Neural crest cell (in vitro differentiated cells): ENCODE measurements around the gene NALF2. TPM values are rescaled to one million over a fixed set of nuclear protein-coding genes. Genes with fewer than 3 reads are reported as not detected.

ENCODE experiments used
- DNase-seq: peaks from one replicate; pipeline ENCODE4 v3.0.0; 2021; ENCODE audit warnings: low read depth, mixed read lengths, low spot score
- H3K27ac Mint-ChIP-seq: one replicate; pipeline ENCODE4 v1.8.0; 2021; ENCODE audit warnings: mild to moderate bottlenecking, mixed read lengths; ENCODE audit not compliant: unreplicated experiment
- H3K27me3 Mint-ChIP-seq: 2 replicates; pipeline ENCODE4 v1.8.0; 2021; ENCODE audit warnings: low read depth, mild to moderate bottlenecking, mixed read lengths
- H3K36me3 Mint-ChIP-seq: 2 replicates; pipeline ENCODE4 v1.8.0; 2021; ENCODE audit warnings: low read depth, mild to moderate bottlenecking, mixed read lengths
- H3K4me1 Mint-ChIP-seq: 2 replicates; pipeline ENCODE4 v1.8.0; 2021; ENCODE audit warnings: mixed read lengths
- H3K4me3 Mint-ChIP-seq: one replicate; pipeline ENCODE4 v1.8.0; 2021; ENCODE audit warnings: mild to moderate bottlenecking, mixed read lengths
- H3K9me3 Mint-ChIP-seq: 2 replicates; pipeline ENCODE4 v1.8.0; 2021; ENCODE audit warnings: mixed read lengths
- long read RNA-seq: library from polyadenylated mRNA; unstranded; transcript quantifications from one replicate; pipeline ENCODE4 v2.0.0, GENCODE V29; 2020
- total RNA-seq: library from RNA; stranded (reverse); gene quantifications from 2 replicates; pipeline ENCODE4 v1.2.1, GENCODE V29; 2021
- TF ChIP-seq, protein P1 (sequence below): fragments of 200-600 bp; sonication (generic); conservative IDR thresholded peaks from 2 replicates; pipeline ENCODE4 v1.5.0; 2021; ENCODE audit warnings: antibody characterized with exemption, mild to moderate bottlenecking

NALF2 gene
- total RNA-seq, result 4.9 and 5.7 TPM in 2 replicates
- long read RNA-seq, result 0 reads

DNA sequence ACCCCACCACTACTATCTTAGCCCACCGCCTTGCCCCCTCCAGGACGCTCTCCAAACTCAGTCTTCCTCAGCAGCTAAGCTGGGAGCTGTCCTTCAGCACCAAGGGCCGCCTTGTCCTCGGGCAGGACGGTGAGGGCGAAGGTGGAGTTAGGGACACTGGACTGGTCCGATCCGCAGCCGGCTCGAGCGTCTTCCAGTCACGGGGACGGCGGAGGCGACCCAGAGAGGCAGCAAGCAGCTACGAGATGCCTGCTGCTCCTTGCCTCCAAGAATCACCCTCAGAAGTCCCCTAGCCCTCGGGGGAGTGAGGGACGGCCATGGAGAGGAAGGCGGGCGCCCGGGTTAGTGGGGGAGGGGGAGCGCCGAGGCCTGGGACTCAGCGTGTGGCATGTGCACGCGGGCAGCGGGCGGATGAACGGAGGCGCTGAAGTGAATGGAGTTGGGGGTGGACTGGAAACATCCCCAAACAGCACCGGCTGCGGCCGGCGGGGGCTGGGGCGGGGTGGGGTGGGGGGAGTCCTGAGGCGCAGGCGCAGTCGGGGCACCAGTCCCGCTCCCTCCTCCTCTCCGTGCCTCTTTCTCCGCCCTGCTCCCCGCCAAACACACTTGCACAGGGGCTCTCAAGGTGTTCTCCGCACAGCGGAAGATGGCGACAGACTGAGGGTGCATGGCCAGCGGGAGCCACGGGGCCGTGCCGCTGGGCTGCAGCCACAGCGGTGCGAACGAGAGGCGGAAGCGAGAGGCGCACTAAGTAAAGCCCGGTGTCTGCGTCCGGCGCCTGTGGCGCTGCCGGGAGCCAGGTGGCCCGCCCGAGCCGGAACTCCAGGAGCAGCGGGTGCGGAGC is at the start of gene NALF2:
Gene NALF2, plus strand, starts transcription at position 545 of the 844 bp plus-strand sequence. CDS start 957 bp downstream, outside the sequence.
- DNase-seq, result peak; percentile 55
- Mint-ChIP-seq H3K27ac (no peak within 1 kb of the TSS), H3K27me3 (peaks cover 40% of the 10 kb centered on the region), H3K4me3 (peak within 1 kb of the TSS; percentile 88), H3K36me3 (no peaks in the 10 kb centered on the region), H3K9me3 (peaks cover 3% of the 10 kb centered on the region), H3K4me1 (peaks cover 4% of the 10 kb centered on the region)
- TF ChIP-seq, protein P1, sequence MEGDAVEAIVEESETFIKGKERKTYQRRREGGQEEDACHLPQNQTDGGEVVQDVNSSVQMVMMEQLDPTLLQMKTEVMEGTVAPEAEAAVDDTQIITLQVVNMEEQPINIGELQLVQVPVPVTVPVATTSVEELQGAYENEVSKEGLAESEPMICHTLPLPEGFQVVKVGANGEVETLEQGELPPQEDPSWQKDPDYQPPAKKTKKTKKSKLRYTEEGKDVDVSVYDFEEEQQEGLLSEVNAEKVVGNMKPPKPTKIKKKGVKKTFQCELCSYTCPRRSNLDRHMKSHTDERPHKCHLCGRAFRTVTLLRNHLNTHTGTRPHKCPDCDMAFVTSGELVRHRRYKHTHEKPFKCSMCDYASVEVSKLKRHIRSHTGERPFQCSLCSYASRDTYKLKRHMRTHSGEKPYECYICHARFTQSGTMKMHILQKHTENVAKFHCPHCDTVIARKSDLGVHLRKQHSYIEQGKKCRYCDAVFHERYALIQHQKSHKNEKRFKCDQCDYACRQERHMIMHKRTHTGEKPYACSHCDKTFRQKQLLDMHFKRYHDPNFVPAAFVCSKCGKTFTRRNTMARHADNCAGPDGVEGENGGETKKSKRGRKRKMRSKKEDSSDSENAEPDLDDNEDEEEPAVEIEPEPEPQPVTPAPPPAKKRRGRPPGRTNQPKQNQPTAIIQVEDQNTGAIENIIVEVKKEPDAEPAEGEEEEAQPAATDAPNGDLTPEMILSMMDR, result peak; percentile 23

DNA sequence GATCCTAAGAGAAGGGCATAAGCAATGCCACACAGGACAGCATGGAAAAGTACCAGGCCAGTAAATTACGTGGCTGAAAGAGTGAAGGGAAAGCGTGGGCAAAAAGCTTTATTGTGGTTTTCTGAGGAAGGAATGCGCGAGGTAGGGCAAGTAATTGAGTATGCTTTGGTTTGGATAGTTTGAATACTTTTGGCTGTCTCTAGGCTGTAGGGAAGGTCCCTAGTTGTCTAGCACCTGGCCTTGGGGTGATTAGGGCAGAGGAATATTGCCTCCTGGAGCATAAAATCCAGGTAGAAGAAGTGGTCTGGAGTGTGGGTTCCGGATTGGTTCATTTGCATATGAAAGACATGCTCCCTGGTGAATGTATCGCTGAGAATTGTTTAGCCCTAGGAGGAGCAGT is 46.4 kb upstream of the NALF2 start:
- no peaks in the 10 kb centered on the region for H3K4me1 Mint-ChIP-seq
- H3K9me3 Mint-ChIP-seq, result peaks cover 13% of the 10 kb centered on the region
- no peaks in the 10 kb centered on the region for H3K36me3 Mint-ChIP-seq
- no peak for DNase-seq
- no peak overlapping the region for H3K4me3 Mint-ChIP-seq
- H3K27ac Mint-ChIP-seq, result no peak overlapping the region
- TF ChIP-seq, protein P1, result no peak
- no peaks in the 10 kb centered on the region for H3K27me3 Mint-ChIP-seq

DNA sequence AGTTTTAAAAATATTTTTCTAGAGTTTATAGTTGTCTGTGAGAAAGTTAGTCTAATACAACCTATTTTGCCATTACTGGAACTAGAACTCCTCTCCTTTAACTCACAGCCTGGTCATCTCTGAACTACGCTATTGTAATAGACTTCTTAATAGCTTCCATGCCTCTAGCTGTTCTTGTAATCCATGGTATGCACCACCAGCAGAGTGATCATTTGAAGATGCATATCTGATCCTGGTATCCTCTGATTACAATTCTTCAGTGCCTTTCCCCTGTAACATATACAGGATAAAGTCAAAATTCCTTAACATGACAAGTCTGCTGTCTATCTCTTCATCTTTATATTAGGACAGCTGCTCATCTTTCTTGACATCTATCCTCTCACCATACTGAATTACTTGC is 37.6 kb upstream of the NALF2 start:
- H3K9me3 Mint-ChIP-seq, result peaks cover 6% of the 10 kb centered on the region
- DNase-seq, result no peak
- no peak overlapping the region for H3K27ac Mint-ChIP-seq
- H3K4me3 Mint-ChIP-seq, result no peak overlapping the region
- H3K4me1 Mint-ChIP-seq, result no peaks in the 10 kb centered on the region
- TF ChIP-seq, protein P1, result no peak
- H3K27me3 Mint-ChIP-seq, result no peaks in the 10 kb centered on the region
- peaks cover 3% of the 10 kb centered on the region for H3K36me3 Mint-ChIP-seq

DNA sequence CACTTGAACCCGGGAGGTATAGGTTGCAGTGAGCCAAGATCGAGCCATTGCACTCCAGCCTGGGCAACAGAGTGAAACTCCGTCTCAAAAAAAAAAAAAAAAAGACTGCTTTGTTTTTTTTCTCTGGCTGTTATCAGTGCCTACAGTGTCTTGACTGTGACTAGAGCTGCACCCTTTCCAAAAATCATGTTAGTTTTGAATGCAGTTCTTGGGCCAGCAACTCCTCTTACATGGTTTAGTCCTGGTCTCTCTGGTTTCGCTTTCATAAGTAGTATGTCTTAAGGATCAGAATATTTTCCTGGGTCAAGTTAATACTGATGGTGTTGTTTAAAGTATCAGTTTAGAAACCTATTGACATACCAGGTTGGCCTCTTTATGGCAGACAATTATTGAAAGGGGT is 34.2 kb upstream of the NALF2 start:
- no peak overlapping the region for H3K4me3 Mint-ChIP-seq
- TF ChIP-seq, protein P1, result no peak
- no peaks in the 10 kb centered on the region for H3K4me1 Mint-ChIP-seq
- peaks cover 7% of the 10 kb centered on the region for H3K9me3 Mint-ChIP-seq
- no peaks in the 10 kb centered on the region for H3K36me3 Mint-ChIP-seq
- DNase-seq, result no peak
- H3K27ac Mint-ChIP-seq, result no peak overlapping the region
- no peaks in the 10 kb centered on the region for H3K27me3 Mint-ChIP-seq

DNA sequence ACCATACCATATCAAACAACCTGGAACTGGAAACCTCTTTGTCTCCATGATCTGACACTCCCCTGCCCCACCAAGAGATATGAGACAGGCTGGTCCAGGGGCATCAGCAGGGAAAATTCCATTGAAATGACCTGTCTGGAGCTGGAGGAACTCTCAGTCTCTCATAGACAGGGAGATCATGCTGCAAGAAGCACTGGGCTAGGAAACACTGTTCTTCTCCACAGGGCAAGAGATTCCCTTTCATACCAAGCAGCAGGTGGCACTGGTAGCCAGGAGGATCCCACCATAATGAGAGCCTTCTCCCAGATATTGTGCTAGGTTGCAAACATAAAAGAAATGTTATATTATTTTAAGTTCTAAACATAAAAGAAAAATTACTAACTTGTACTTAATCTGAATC is 14.5 kb upstream of the NALF2 start:
- H3K9me3 Mint-ChIP-seq, result peaks cover 7% of the 10 kb centered on the region
- DNase-seq, result no peak
- peaks cover 13% of the 10 kb centered on the region for H3K27me3 Mint-ChIP-seq
- no peaks in the 10 kb centered on the region for H3K36me3 Mint-ChIP-seq
- H3K4me3 Mint-ChIP-seq, result no peak overlapping the region
- no peaks in the 10 kb centered on the region for H3K4me1 Mint-ChIP-seq
- H3K27ac Mint-ChIP-seq, result no peak overlapping the region
- TF ChIP-seq, protein P1, result no peak
